Mesenchymal stem cell (in vitro differentiated cells and primary cell): ENCODE results near the gene KRTAP10-2.

ENCODE experiments used
- DNase-seq: peaks from one replicate; pipeline ENCODE4 v3.0.0-alpha.2; 2013
- H2AFZ ChIP-seq: one replicate; pipeline ENCODE4 v1.6.1; 2013; ENCODE audit warnings: low read depth, mild to moderate bottlenecking, control low read depth, inconsistent platforms, low read length, moderate library complexity
- H2AK5ac ChIP-seq: 2 replicates; pipeline ENCODE4 v1.6.1; 2013; ENCODE audit warnings: low read length, moderate library complexity, mild to moderate bottlenecking, inconsistent platforms; ENCODE audit not compliant: severe bottlenecking
- H2BK120ac ChIP-seq: one replicate; pipeline ENCODE4 v1.6.1; 2013; ENCODE audit warnings: low read depth, mild to moderate bottlenecking, inconsistent platforms, low read length, moderate library complexity
- H2BK12ac ChIP-seq, 2 experiments: one replicate each; pipeline ENCODE4 v1.6.1; 2013; ENCODE audit warnings: inconsistent platforms in 2 of 2, low read length in 2 of 2, mild to moderate bottlenecking in 2 of 2, moderate library complexity in 2 of 2, control low read depth in 1 of 2
- H2BK15ac ChIP-seq: one replicate; pipeline ENCODE4 v1.6.1; 2013; ENCODE audit warnings: mild to moderate bottlenecking, low read depth, inconsistent platforms; ENCODE audit not compliant: poor library complexity, severe bottlenecking
- H2BK5ac ChIP-seq: 2 replicates; pipeline ENCODE4 v1.6.1; 2013; ENCODE audit warnings: low read depth, mild to moderate bottlenecking, low read length, control low read depth, inconsistent platforms; ENCODE audit not compliant: poor library complexity, severe bottlenecking
- H3K14ac ChIP-seq, 2 experiments: one replicate each; pipeline ENCODE4 v1.6.1; 2013; ENCODE audit warnings: inconsistent platforms in 2 of 2, low read length in 2 of 2, control low read depth in 1 of 2, mild to moderate bottlenecking in 1 of 2, moderate library complexity in 1 of 2
- H3K18ac ChIP-seq, 2 experiments: one replicate each; pipeline ENCODE4 v1.6.1; 2013; ENCODE audit warnings: inconsistent platforms in 2 of 2, low read length in 2 of 2, control low read depth in 1 of 2, low read depth in 1 of 2, mild to moderate bottlenecking in 1 of 2
- H3K23ac ChIP-seq, 2 experiments: one replicate each; pipeline ENCODE4 v1.6.1; 2013; ENCODE audit warnings: inconsistent platforms in 2 of 2, low read length in 2 of 2, mild to moderate bottlenecking in 2 of 2, moderate library complexity in 2 of 2, control low read depth in 1 of 2
- H3K27ac ChIP-seq: 2 replicates; pipeline ENCODE4 v1.5.1; 2013; ENCODE audit warnings: mild to moderate bottlenecking, moderate library complexity, low read length, control low read depth, inconsistent platforms; ENCODE audit not compliant: poor library complexity, severe bottlenecking
- H3K27me3 ChIP-seq, 2 experiments: 2 replicates each; pipeline versions ENCODE4 v1.6.1 to v1.7.0; 2013; ENCODE audit warnings: low read length in 2 of 2, mild to moderate bottlenecking in 2 of 2, moderate library complexity in 2 of 2, control low read depth in 1 of 2, inconsistent platforms in 1 of 2; ENCODE audit not compliant: control insufficient read depth in 1 of 2, insufficient read depth in 1 of 2
- H3K36me3 ChIP-seq, 2 experiments: 2 replicates each; pipeline versions ENCODE4 v1.6.1 to v1.7.0; 2013; ENCODE audit warnings: low read length in 2 of 2, control low read depth in 1 of 2, inconsistent platforms in 1 of 2, low read depth in 1 of 2, mild to moderate bottlenecking in 1 of 2; ENCODE audit not compliant: insufficient read depth in 2 of 2, control insufficient read depth in 1 of 2
- H3K4ac ChIP-seq, 2 experiments: one replicate each; pipeline ENCODE4 v1.6.1; 2013; ENCODE audit warnings: inconsistent platforms in 2 of 2, low read length in 2 of 2, mild to moderate bottlenecking in 2 of 2, moderate library complexity in 2 of 2, control low read depth in 1 of 2, low read depth in 1 of 2
- H3K4me1 ChIP-seq: 2 replicates; pipeline ENCODE4 v1.6.1; 2013; ENCODE audit warnings: low read depth, low read length, control low read depth; ENCODE audit not compliant: control insufficient read depth, insufficient read depth
- H3K4me2 ChIP-seq: 2 replicates; pipeline ENCODE4 v1.6.1; 2013; ENCODE audit warnings: low read length, mild to moderate bottlenecking, inconsistent platforms; ENCODE audit not compliant: poor library complexity, severe bottlenecking
- H3K4me3 ChIP-seq, 2 experiments: 2 replicates each; pipeline versions ENCODE4 v1.5.1 to v1.7.0; 2013; ENCODE audit warnings: low read length in 2 of 2, mild to moderate bottlenecking in 2 of 2, control low read depth in 1 of 2, low read depth in 1 of 2; ENCODE audit not compliant: insufficient read depth in 1 of 2
- H3K79me1 ChIP-seq: replicated peaks from 2 replicates; pipeline ENCODE4 v1.6.1; 2013; ENCODE audit warnings: mild to moderate bottlenecking, control low read depth, low read length, inconsistent platforms; ENCODE audit not compliant: poor library complexity, severe bottlenecking
- H3K9ac ChIP-seq: 2 replicates; pipeline ENCODE4 v1.7.0; 2013; ENCODE audit warnings: mild to moderate bottlenecking, low read length, moderate library complexity
- H3K9me3 ChIP-seq: 2 replicates; pipeline ENCODE4 v1.7.0; 2013; ENCODE audit warnings: mild to moderate bottlenecking, low read length; ENCODE audit not compliant: control insufficient read depth
- H4K8ac ChIP-seq: one replicate; pipeline ENCODE4 v1.6.1; 2013; ENCODE audit warnings: inconsistent platforms, mild to moderate bottlenecking, low read length, moderate library complexity
- H4K91ac ChIP-seq: one replicate; pipeline ENCODE4 v1.6.1; 2013; ENCODE audit warnings: mild to moderate bottlenecking, low read length, inconsistent platforms
- WGBS: methylation state at CpG from one replicate; pipeline ENCODE4 v1.1.7; 2013; ENCODE audit warnings: mixed read lengths; 5-methylcytosine and 5-hydroxymethylcytosine counted together

Gene KRTAP10-2

GRCh38 chr21:44539991-44540666 lies 11.2 kb downstream of the KRTAP10-2 start, which contains the start of gene KRTAP10-1:
KRTAP10-1 (minus strand) TSS chr21:44540195; CDS start chr21:44540150, 45 bp downstream.
- no peak within 1 kb of the TSS for H2BK120ac ChIP-seq
- H2BK5ac ChIP-seq = no peak within 1 kb of the TSS
- no peaks in the 10 kb centered on the region for H3K36me3 ChIP-seq
- H3K14ac ChIP-seq = no peak within 1 kb of the TSS
- H2AFZ ChIP-seq = no peak within 1 kb of the TSS
- H4K91ac ChIP-seq = no peak within 1 kb of the TSS
- peaks cover 4 to 7% of the 10 kb centered on the region in 2 experiments for H3K27me3 ChIP-seq
- no peak within 1 kb of the TSS for H3K4ac ChIP-seq
- no peak within 1 kb of the TSS for H3K27ac ChIP-seq
- H3K9me3 ChIP-seq = peaks cover 16% of the 10 kb centered on the region
- H3K79me1 ChIP-seq = no peaks in the 10 kb centered on the region
- H3K4me2 ChIP-seq = no peak within 1 kb of the TSS
- H3K18ac ChIP-seq = no peak within 1 kb of the TSS
- no peak within 1 kb of the TSS for H3K23ac ChIP-seq
- DNase-seq = no peak
- H4K8ac ChIP-seq = no peak within 1 kb of the TSS
- no peak within 1 kb of the TSS for H2AK5ac ChIP-seq
- no peak within 1 kb of the TSS for H2BK15ac ChIP-seq
- H3K9ac ChIP-seq = no peak within 1 kb of the TSS
- H2BK12ac ChIP-seq = no peak within 1 kb of the TSS
- WGBS = 83% methylated on average over 19 of the region's 21 CpGs
- no peak within 1 kb of the TSS for H3K4me3 ChIP-seq
- H3K4me1 ChIP-seq = no peaks in the 10 kb centered on the region

GRCh38 chr21:44539046-44539445 lies 12.3 kb downstream of the KRTAP10-2 start:
- WGBS = 70% methylated on average over 14 of the region's 14 CpGs
- no peak overlapping the region for H3K4me3 ChIP-seq
- peaks cover 4 to 9% of the 10 kb centered on the region in 2 experiments for H3K27me3 ChIP-seq
- H2AK5ac ChIP-seq = no peak overlapping the region
- no peak overlapping the region for H3K4ac ChIP-seq
- no peak overlapping the region for H2BK12ac ChIP-seq
- H3K36me3 ChIP-seq = no peaks in the 10 kb centered on the region
- H3K79me1 ChIP-seq = no peaks in the 10 kb centered on the region
- no peak overlapping the region for H2BK120ac ChIP-seq
- H4K8ac ChIP-seq = no peak overlapping the region
- no peak overlapping the region for H3K4me2 ChIP-seq
- H3K27ac ChIP-seq = no peak overlapping the region
- no peaks in the 10 kb centered on the region for H3K4me1 ChIP-seq
- no peak overlapping the region for H4K91ac ChIP-seq
- H2AFZ ChIP-seq = no peak overlapping the region
- no peak overlapping the region for H2BK15ac ChIP-seq
- DNase-seq = no peak
- H3K14ac ChIP-seq = no peak overlapping the region
- no peak overlapping the region for H3K9ac ChIP-seq
- no peak overlapping the region for H2BK5ac ChIP-seq
- no peak overlapping the region for H3K23ac ChIP-seq
- peaks cover 16% of the 10 kb centered on the region for H3K9me3 ChIP-seq
- no peak overlapping the region for H3K18ac ChIP-seq

GRCh38 chr21:44537930-44538911 lies 13.1 kb downstream of the KRTAP10-2 start:
- Histone ChIP-seq H2AFZ (no peak overlapping the region), H3K4me2 (no peak overlapping the region), H2BK5ac (no peak overlapping the region), H3K9ac (no peak overlapping the region), H3K36me3 (no peaks in the 10 kb centered on the region), H2BK15ac (no peak overlapping the region), H2AK5ac (no peak overlapping the region), H3K23ac (no peak overlapping the region), H3K27me3 (peaks cover 4 to 9% of the 10 kb centered on the region in 2 experiments), H3K9me3 (peaks cover 11% of the 10 kb centered on the region), H4K91ac (no peak overlapping the region), H4K8ac (no peak overlapping the region), H3K4ac (no peak overlapping the region), H3K14ac (no peak overlapping the region), H3K27ac (no peak overlapping the region), H2BK12ac (no peak overlapping the region), H3K79me1 (no peaks in the 10 kb centered on the region), H3K18ac (no peak overlapping the region), H3K4me3 (no peak overlapping the region), H2BK120ac (no peak overlapping the region), H3K4me1 (no peaks in the 10 kb centered on the region)
- no peak for DNase-seq
- WGBS = 92% methylated on average over 33 of the region's 33 CpGs

- no peak overlapping the region for H3K14ac ChIP-seq
- no peak overlapping the region for H2AFZ ChIP-seq
- no peak overlapping the region for H2BK12ac ChIP-seq
- peaks cover 0 to 6% of the 10 kb centered on the region in 2 experiments for H3K27me3 ChIP-seq
- no peaks in the 10 kb centered on the region for H3K79me1 ChIP-seq
- H3K27ac ChIP-seq = no peak overlapping the region
- no peak overlapping the region for H3K4me2 ChIP-seq
- H2AK5ac ChIP-seq = no peak overlapping the region
- no peak overlapping the region for H3K4me3 ChIP-seq
- no peak overlapping the region for H2BK5ac ChIP-seq
- H2BK120ac ChIP-seq = no peak overlapping the region
- no peak overlapping the region for H4K91ac ChIP-seq
- no peak overlapping the region for H4K8ac ChIP-seq
- H3K23ac ChIP-seq = no peak overlapping the region
- no peak overlapping the region for H3K4ac ChIP-seq
- peaks cover 1% of the 10 kb centered on the region for H3K9me3 ChIP-seq
- DNase-seq = no peak
- no peak overlapping the region for H2BK15ac ChIP-seq
- no peak overlapping the region for H3K18ac ChIP-seq
- H3K36me3 ChIP-seq = no peaks in the 10 kb centered on the region
- H3K9ac ChIP-seq = no peak overlapping the region
- 73% methylated on average over 6 of the region's 7 CpGs for WGBS
- no peaks in the 10 kb centered on the region for H3K4me1 ChIP-seq
Observed at GRCh38 chr21:44535963-44536362, 15.3 kb downstream of the KRTAP10-2 start.
